Stimulated activated CD8-positive, alpha-beta memory T cell treated with anti-CD3 and anti-CD28 coated beads, Interleukin-12 subunit alpha, Interleukin-12 subunit beta, amount 100 ng/mL, for 1 hour (primary cell): ENCODE measurements around the gene AP4M1.

Experiments used
- DNase-seq: peaks from one replicate; pipeline ENCODE4 v3.0.0-alpha.2; 2020; ENCODE audit warnings: low read depth

Gene AP4M1

DNA sequence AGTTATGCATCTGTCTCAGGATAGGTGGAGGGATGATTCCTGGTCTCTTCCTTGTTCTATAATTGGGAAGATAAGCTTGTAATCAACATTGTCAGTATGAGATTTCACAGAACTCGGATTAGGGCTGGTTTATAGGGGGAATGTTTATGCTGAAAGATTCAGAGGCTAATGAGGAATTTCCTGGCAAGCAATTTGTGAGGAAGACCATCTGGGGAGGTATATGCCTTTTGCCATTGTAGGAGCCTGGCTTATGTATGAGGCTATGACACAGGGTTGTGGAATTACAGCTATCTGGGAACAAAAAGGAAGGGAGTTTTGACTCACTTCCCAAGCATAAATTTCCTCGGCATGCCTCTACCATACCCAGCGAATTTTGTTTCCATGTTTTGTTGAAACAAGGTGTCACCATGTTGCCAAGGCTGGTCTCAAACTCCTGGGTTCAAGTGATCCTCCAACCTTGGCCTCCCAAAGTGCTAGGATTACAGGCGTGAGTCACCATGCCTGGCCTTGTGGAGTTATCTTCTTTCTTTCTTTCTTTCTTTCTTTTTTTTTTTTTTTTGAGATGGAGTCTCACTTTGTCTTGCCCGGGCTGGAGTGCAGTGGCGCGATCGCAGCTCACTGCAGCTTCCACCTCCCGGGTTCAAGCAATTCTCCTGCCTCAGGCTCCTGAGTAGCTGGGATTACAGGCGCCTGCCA, 14.2 kb upstream of the AP4M1 start:
- no peak for DNase-seq

DNA sequence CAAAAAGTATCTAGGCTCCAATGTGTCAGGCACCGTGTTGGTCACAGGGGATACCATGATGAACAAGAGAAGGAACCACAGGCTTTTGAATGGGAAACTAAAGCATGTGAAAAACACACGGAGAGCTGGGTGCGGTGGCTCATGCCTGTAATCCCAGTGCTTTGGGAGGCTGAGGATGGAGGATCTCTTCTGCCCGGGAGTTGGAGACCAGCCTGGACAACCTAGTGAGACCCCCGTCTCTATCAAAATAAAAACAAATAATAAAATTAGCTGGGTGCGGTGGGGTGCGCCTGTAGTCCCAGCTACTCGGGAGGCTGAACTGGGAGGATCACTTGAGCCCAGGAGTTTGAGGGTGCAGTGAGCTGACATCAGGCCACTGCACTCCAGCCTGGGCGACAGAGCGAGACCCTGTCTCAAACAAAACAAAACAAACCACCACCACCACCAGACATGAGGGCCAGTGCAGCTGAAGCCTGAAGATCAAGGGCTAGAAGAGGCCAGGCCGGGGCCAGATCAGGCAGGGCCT, 13.3 kb upstream of the AP4M1 start:
- no peak for DNase-seq

DNA sequence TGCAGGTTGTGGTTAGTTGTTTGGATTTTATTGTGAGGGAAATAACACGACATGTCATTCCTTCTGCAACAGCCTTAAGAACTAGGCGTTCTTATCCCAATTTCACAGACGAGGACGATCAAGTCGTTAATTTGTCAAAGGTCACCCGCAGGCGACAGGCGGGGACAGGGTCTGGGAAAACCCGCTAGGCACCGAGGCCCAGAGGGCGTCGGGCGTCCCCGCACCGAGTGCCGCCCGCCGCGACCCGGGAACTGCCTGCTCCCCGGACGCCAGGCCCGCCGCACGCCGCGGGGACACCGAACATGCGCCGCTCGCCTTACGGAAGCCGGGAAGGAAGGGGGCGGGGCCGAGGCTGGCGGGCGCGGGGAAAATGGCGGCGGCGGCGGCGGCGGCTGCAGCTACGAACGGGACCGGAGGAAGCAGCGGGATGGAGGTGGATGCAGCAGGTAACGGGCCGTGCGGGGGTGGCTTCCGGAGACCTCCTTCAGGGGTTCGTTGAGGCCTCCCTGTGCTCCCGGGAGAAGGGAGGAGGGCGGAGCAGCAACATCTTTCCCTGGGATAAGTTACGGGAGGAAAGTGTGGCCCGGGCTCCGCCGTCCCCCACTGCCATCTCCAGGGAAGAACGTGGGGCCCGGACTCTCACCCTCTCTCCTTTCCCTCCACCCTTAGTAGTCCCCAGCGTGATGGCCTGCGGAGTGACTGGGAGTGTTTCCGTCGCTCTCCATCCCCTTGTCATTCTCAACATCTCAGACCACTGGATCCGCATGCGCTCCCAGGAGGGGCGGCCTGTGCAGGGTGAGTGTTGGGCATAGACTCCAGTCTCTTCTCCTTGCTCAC, 12.6 kb upstream of the AP4M1 start, which contains the start of gene COPS6:
TSS of gene COPS6 (plus strand) at position 349 of the 837 bp plus-strand sequence. CDS start at position 371, 22 bp downstream.
- DNase-seq = peak; percentile 77

DNA sequence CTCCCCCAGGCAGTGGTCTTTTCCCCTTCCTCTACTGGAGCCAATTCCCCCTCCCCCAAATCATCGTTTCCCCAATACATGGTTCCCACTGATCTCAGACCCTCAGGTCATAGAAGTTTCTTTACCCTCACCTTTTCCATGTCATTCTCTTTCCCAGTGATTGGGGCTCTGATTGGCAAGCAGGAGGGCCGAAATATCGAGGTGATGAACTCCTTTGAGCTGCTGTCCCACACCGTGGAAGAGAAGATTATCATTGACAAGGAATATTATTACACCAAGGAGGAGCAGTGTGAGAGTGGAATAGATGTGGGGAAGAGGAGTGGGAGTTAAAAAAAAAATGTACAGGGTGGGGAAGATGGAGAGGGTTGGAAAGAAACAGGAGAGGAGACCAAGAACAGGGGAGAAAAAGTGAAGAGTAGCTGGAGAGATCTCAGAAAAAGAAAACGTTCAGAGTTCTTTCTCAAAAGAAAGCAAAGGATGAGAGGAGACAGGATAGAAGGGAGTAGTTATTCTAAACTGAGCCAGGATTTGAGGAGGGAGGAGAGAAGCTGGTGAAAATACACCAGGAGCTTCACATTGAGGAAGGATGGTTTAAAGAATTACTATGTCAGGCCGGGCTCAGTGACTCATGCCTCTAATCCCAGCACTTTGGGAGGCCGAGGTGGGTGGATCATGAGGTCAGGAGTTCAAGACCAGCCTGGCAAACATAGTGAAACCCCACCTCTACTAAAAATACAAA, 11.8 kb upstream of the AP4M1 start:
- DNase-seq = no peak

- DNase-seq = no peak
Observed at GRCh38 chr7:100090527-100091410, 10.7 kb upstream of the AP4M1 start.

DNA sequence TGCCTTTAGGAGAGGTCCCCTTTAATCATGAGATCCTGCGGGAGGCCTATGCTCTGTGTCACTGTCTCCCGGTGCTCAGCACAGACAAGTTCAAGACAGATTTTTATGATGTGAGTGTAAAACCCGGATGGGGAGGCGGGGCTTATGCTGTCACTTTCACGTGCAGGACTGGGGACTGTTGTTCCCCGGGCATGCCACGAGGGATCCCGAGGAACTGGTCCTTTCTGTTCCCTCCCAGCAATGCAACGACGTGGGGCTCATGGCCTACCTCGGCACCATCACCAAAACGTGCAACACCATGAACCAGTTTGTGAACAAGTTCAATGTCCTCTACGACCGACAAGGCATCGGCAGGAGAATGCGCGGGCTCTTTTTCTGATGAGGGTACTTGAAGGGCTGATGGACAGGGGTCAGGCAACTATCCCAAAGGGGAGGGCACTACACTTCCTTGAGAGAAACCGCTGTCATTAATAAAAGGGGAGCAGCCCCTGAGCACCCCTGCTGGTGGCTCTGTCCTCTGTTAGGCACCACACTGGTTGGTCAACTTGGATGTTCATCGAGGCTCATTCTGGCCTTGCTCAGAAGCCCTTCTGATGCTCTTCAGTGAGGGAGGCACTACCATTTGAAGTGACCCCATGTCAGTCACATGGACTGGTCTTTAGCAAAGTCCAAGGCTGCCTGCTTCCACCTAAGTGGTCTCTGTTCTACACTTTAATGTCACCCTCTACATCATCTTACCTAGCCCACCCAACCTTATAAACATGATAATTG, 9.8 kb upstream of the AP4M1 start:
- DNase-seq = no peak

DNA sequence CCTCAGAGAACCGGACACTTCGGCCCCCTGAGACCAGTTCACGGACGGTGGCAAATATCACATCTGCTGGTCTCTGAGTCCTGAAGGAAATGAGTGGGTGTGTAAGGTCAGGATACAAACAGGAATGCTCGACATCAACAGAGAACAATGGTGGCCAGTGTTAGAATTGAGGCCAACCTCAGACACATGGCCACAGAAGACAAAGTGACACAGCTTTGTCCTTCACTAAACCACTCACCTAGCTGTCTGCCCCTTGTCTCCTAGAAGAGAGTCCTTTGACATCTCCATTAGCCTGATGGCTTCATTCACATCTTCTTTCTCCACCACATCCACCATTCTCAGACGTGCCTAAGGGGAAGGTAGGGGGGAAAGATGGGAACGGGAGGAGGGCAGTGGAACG, 8.4 kb upstream of the AP4M1 start:
- DNase-seq = no peak

DNA sequence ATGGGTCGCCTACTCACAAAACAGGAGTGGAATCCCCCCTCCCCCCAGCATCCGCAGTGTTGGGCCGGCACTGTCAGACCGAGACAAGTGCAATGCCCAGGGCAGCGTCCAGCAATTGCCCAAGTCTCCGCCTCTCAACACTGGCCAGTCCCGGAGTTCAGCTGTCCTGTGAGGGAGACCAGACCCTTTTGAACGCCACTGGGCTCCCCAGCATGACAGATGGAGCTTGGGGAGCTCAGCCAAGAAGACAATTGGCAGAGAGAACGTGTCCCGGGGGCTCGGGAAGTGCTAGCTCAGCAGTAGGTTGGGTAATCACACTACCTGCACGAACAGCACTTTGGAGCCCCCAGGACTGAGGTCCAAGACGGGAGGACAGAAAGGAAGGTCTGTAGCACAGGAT, 7.9 kb upstream of the AP4M1 start:
- no peak for DNase-seq

- DNase-seq = no peak
Observed at GRCh38 chr7:100093925-100094486, 7.4 kb upstream of the AP4M1 start.

GRCh38 chr7:100095289-100095688, 6.2 kb upstream of the AP4M1 start:
- DNase-seq = no peak

GRCh38 chr7:100095704-100096103, 5.7 kb upstream of the AP4M1 start:
- DNase-seq = no peak

DNA sequence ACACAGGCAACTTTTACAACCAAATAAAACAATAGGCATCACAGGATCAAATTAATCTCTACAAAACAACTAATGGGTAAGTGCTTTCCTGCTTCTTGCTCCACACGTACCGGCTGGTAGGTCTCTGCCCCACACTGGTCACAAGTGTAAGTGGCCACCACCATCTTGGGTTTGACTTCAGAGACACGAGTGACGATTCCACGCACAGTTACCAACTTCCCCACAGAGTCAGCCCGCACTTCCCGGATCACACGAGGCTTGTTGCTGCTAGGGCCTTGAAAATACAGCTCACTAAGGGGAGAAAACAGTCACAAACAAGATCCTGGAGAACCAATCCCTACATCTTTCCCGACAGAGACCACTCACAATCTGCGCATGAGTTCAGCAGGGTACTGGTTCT, 2.5 kb upstream of the AP4M1 start:
- DNase-seq = no peak

DNA sequence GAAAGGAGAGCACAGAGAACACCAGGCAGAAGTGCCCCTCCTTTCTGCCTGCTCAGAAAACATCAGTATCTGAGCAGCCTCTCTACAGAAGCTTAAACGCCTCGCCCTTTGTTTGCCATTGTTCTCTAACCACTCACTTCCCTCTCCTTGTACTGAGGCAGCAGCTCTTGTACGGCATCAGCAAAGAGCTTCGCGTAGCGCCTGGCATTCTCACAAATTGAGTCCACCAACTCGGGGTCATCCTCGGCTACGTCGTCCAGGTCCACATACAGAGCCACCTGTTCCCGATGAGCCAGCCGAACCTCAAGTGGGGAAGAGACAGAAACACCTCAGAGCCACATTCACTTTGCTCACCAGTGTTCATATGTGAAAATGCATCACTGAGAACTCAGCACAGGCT, 2.0 kb upstream of the AP4M1 start:
- no peak for DNase-seq

DNA sequence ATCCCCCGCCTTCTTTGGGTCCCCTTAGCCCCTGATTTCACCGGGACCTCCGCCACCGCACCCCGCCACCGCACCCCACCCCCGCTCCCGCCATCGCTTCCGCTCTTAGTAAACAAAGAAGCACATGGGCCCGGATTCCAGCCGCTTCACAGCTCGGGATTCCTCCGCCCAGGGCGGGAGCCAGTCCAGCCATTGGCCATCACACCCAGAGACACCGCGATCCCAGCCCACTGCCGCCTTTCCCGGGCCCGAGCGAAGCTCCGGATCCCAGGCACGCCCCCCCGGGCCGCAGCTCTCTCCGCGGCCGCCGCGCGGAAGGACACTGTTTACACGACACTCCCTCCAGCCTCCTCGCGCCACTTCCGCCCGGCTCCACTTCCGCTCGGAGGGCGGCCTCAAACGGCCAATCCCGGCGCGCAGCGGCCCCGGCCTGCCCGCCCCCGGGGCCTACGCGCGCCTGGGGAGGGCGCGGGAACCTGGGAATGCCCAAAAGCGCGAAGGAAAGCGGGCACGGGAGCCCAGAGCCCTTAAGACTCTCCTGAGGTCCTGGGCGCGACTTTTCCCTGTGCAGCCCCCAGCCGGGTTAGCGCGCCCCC, 925 bp upstream of the AP4M1 start:
- DNase-seq = peak; percentile 70

DNA sequence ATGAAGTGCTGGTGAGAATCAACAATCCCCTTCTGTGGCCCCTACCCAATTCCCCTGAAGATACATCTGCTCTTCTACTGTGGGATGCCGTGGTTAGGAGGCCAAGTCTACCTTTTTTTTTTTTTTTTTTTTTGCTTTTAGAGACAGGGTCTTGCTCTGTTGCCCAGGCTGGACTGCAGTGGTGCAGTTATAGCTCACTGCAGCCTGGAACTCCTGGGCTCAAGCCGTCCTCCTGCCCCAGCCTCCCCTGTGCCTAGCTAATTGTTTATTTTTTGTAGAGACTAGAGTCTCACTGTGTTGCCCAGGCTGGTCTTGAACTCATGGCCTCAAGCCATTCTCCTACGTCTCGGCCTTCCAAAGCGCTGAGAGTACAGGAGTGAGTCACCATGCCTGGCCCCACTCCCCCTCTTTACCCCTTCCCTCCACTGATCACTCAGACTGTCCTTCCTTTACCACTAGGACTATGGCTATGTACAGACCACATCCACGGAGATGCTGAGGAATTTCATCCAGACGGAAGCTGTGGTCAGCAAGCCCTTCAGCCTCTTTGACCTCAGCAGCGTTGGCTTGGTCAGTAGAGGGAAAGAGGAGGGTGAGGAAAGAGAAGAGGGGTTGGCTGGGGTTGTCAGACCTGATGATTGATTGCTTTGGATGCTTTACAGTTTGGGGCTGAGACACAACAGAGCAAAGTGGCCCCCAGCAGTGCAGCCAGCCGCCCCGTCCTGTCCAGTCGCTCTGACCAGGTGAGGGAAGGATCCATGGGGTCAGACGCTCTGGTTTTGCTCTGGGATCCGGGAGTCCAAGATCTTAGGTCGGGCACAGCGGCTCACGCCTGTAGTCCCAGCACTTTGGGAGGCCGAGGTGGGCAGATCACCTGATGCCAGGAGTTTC, 1.8 kb downstream of the AP4M1 start:
- DNase-seq = no peak

- DNase-seq = no peak
Observed at GRCh38 chr7:100105534-100105933, 4.1 kb downstream of the AP4M1 start.

DNA sequence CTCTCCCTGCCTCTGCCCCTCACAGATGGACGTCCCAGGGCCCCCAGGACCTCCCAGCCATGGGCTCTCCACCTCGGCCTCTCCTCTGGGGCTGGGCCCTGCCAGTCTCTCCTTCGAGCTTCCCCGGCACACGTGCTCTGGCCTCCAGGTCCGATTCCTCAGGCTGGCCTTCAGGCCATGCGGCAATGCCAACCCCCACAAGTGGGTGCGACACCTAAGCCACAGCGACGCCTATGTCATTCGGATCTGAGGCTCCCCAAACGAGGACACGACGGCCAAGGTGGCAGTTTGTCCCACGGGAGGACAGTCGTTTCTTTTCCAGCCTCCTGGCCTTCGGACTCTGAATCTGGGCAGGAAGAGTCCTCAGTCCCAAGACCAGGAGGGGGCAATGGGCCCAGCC, 5.2 kb downstream of the AP4M1 start:
- no peak for DNase-seq

- DNase-seq = no peak
Observed at GRCh38 chr7:100107125-100107737, 5.8 kb downstream of the AP4M1 start.
